ENCODE data around the gene KIF20B.
"Not testable (repeated sequence)": the region's sequence is repeated elsewhere in the genome, so short reads cannot be mapped to it uniquely, and the experiment has no call there.

KIF20B gene

DNA sequence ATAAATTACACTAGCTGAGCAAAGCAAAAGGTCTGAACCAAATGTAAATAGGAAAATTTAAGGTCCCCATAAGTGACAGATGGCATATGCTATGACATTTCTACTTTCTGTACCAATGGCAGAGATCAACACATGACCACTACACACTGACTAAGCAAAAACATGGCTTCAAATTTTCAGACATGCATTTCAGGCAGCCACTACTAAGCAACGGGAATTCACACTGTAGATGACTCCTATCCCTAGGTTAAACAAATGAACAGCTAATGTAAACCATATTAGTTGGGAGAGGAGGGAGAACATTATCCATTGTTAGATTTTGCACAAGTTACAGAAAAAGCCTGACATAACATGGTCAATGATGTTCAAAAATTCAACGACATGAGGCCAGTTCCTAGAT lies 11.4 kb upstream of the KIF20B start:
- in situ Hi-C loops (cut with MboI; ENCODE audit: low sequenced_read_pairs), result no loop called here

DNA sequence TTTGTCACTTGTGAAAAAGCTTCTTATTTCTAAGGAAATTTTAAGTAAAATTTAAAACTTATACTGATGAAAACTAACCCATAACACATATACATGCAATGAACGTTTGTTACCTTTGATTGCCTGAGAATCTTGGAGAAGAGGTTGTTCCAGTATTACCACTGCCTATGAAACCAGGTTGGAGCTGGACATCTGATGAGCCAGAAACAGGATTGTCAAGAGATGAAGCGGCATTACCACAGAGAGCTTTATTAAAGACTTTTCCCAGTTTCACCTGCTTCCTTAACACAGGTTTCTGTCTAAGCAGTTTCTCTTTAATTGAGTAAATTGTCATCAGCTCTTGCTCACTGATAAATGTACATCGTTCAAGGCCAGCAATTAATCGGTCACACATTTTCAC lies 9.0 kb upstream of the KIF20B start:
- in situ Hi-C loops (cut with MboI; ENCODE audit: low sequenced_read_pairs), result no loop called here

DNA sequence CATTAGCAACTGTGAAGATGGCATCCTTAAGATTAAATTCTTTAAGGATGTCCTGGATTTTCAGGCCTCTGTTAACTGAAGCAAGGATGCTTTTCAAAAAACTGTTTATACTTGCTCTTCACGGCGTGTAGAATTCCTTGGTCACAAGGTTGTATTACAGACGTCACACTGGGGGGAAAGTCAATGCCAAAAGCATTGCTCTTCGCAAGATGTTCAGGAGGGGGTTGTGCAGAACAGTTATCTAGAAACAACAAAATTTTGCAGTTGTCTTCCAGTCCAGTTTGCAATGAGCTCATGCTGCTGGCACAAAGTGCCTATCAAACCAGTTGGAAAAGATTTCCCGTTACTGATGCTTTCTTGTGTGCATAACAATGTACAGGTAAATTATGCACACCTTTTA lies 8.2 kb upstream of the KIF20B start:
- in situ Hi-C loops (cut with MboI; ENCODE audit: low sequenced_read_pairs), result no loop called here

DNA sequence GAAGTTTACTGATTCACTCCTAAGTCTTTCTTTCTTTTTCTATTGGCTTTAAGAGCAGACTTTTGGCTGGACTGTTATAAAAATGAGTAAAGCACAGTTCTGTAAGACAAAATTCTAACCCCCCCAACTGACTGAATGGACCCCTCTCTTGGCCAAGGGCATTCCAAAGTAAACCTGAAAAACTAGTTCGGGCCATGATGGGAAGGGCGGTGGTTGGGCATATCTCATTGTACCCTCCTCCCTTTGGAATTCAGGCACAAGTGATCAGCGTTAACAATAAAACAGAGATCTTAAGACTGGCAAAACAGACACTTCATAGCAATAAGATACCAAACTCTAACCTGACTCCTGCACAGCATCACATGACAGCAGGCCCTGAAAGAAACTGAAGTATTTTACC lies 6.1 kb upstream of the KIF20B start:
- in situ Hi-C loops (cut with MboI; ENCODE audit: low sequenced_read_pairs), result no loop called here

GRCh38 chr10:89697946-89698345 lies 3.4 kb upstream of the KIF20B start:
- in situ Hi-C loops (cut with MboI; ENCODE audit: low sequenced_read_pairs), result no loop called here

GRCh38 chr10:89699581-89700064 lies 1.8 kb upstream of the KIF20B start:
- in situ Hi-C loops (cut with MboI; ENCODE audit: low sequenced_read_pairs), result no loop called here

GRCh38 chr10:89700923-89701241 lies 508 bp upstream of the KIF20B start:
- in situ Hi-C loops (cut with MboI; ENCODE audit: low sequenced_read_pairs), result no loop called here

- in situ Hi-C loops (cut with MboI; ENCODE audit: low sequenced_read_pairs), result no loop called here
Observed at GRCh38 chr10:89702121-89702480, 711 bp downstream of the KIF20B start.

- in situ Hi-C loops (cut with MboI; ENCODE audit: low sequenced_read_pairs), result no loop called here
Observed at GRCh38 chr10:89705466-89705865, 4.1 kb downstream of the KIF20B start.

- in situ Hi-C loops (cut with MboI; ENCODE audit: low sequenced_read_pairs), result no loop called here
Observed at GRCh38 chr10:89706011-89706410, 4.6 kb downstream of the KIF20B start.

- in situ Hi-C loops (cut with MboI; ENCODE audit: low sequenced_read_pairs), result no loop called here
Observed at GRCh38 chr10:89707372-89707771, 6.0 kb downstream of the KIF20B start.

- in situ Hi-C loops (cut with MboI; ENCODE audit: low sequenced_read_pairs), result no loop called here
Observed at GRCh38 chr10:89710753-89711152, 9.4 kb downstream of the KIF20B start.

GRCh38 chr10:89734616-89735015 lies 33.2 kb downstream of the KIF20B start:
- in situ Hi-C loops (cut with MboI; ENCODE audit: low sequenced_read_pairs), result no loop called here

GRCh38 chr10:89738551-89739209 lies 37.3 kb downstream of the KIF20B start:
- in situ Hi-C loops (cut with MboI; ENCODE audit: low sequenced_read_pairs), result no loop called here

GRCh38 chr10:89741126-89741762 lies 39.9 kb downstream of the KIF20B start:
- in situ Hi-C loops (cut with MboI; ENCODE audit: low sequenced_read_pairs), result no loop called here

DNA sequence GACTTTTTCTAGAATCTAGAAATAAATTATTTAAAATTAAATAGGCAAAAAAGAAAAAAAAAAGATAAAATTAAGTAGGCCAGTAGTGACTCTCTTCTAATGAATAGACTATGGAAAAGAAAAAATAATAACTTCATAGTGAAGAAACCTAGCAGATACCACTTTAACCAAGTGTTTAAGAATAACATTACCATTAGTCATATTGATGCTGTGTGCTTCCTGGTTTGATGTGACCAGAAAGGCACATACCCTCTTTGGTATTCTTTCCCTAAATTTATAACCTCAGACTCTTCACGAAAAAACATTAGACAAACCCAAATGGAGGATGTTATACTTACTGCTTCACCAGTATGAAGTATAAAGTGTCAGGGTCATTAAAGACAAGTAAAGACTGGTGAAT lies 42.6 kb downstream of the KIF20B start:
- in situ Hi-C loops (cut with MboI; ENCODE audit: low sequenced_read_pairs), result no loop called here

DNA sequence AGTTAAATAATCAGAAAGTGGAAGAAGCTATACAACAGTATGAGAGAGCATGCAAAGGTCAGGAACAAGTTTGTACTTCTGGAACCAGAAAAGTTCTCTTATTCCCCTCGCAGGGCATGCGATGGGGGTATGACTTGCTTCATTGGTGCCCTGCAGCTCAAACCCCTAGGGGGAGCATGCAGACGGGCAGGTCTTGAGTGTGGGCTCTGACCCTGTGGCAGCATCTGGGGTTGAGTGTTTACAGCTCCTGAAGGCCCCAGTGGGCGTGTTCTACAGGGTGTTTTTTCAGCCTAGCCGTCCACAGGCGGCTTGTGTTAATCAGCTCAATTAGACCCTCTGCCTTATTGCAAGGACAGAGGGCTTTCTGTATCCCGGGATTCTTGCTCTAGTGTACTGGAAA lies 44.5 kb downstream of the KIF20B start:
- in situ Hi-C loops (cut with MboI; ENCODE audit: low sequenced_read_pairs), result no loop called here

GRCh38 chr10:89750441-89750840 lies 49.1 kb downstream of the KIF20B start:
- in situ Hi-C loops (cut with MboI; ENCODE audit: low sequenced_read_pairs), result no loop called here

GRCh38 chr10:89755374-89755773 lies 54.0 kb downstream of the KIF20B start:
- in situ Hi-C loops (cut with MboI; ENCODE audit: low sequenced_read_pairs), result no loop called here

DNA sequence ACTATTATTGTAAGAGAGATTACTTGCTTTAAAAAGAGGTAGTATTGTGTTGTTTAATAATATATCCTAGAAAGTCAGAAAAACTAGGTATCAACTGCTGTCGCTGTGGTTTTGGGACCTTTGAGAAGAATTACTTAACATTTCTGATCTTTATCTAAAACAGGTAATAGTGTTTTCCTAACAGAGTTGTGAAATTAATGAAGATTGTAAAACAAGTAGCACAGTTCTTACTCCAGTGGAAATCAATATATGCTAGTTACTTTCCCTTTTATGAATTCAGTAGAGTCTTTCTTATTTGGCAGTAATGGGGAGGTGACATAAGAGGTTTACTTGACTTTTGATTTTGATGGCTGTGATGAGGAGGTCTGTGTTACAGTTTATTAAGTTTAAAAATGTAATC lies 58.1 kb downstream of the KIF20B start:
- in situ Hi-C loops (cut with MboI; ENCODE audit: low sequenced_read_pairs), result no loop called here

GRCh38 chr10:89763671-89764070 lies 62.3 kb downstream of the KIF20B start:
- in situ Hi-C loops (cut with MboI; ENCODE audit: low sequenced_read_pairs), result not testable (repeated sequence)

- in situ Hi-C loops (cut with MboI; ENCODE audit: low sequenced_read_pairs), result no loop called here
Observed at GRCh38 chr10:89771684-89772083, 70.3 kb downstream of the KIF20B start.

- in situ Hi-C loops (cut with MboI; ENCODE audit: low sequenced_read_pairs), result no loop called here
Observed at GRCh38 chr10:89773081-89773480, 71.7 kb downstream of the KIF20B start.

All from hTERT RPE-1 (cell line).